Measurements from ENCODE around the gene PROZ.
A peak's percentile ranks its signal among the peaks of the same experiment; 100 is the strongest.

Gene PROZ

GRCh38 chr13:113142876-113143275 is 15.6 kb upstream of the PROZ start:
- no peak for DNase-seq

GRCh38 chr13:113143466-113144254 is 14.8 kb upstream of the PROZ start:
- no peak for DNase-seq

GRCh38 chr13:113144255-113144629 is 14.2 kb upstream of the PROZ start:
- DNase-seq: no peak

- DNase-seq: no peak
Measured at GRCh38 chr13:113145496-113145895, 13.0 kb upstream of the PROZ start.

GRCh38 chr13:113145911-113146598 is 12.4 kb upstream of the PROZ start:
- DNase-seq: no peak

- DNase-seq: no peak
Measured at GRCh38 chr13:113146750-113147149, 11.7 kb upstream of the PROZ start.

GRCh38 chr13:113147206-113147605 is 11.2 kb upstream of the PROZ start:
- DNase-seq: no peak

GRCh38 chr13:113148407-113148806 is 10.0 kb upstream of the PROZ start:
- DNase-seq: no peak

- DNase-seq: no peak
Measured at GRCh38 chr13:113148940-113149503, 9.4 kb upstream of the PROZ start.

- no peak for DNase-seq
Measured at GRCh38 chr13:113149711-113150549, 8.5 kb upstream of the PROZ start.

GRCh38 chr13:113150550-113151365 is 7.7 kb upstream of the PROZ start:
- DNase-seq: no peak

- DNase-seq: peak; percentile 19
Measured at GRCh38 chr13:113151745-113152690, 6.4 kb upstream of the PROZ start.

GRCh38 chr13:113152691-113152983 is 5.8 kb upstream of the PROZ start:
- no peak for DNase-seq

- no peak for DNase-seq
Measured at GRCh38 chr13:113152984-113153809, 5.3 kb upstream of the PROZ start.

GRCh38 chr13:113153810-113154748 is 4.4 kb upstream of the PROZ start:
- DNase-seq: peak; percentile 55

- DNase-seq: no peak
Measured at GRCh38 chr13:113155201-113155600, 3.2 kb upstream of the PROZ start.

GRCh38 chr13:113155982-113156655 is 2.3 kb upstream of the PROZ start:
- peak; percentile 8 for DNase-seq

- no peak for DNase-seq
Measured at GRCh38 chr13:113157206-113157928, 1.1 kb upstream of the PROZ start.
